K562 (cell line): ENCODE measurements around the gene CMIP. TPM values are rescaled to one million over a fixed set of nuclear protein-coding genes. Genes with fewer than 3 reads are reported as not detected.

Source experiments
- DNMT1 ChIP-seq: fragments of 450-650 bp; IDR thresholded peaks from 2 replicates; pipeline ENCODE4 v1.6.1; 2016; ENCODE audit warnings: antibody characterized with exemption, mild to moderate bottlenecking
- ETS2 ChIP-seq: IDR thresholded peaks from 2 replicates; pipeline ENCODE4 v1.6.1; 2016; ENCODE audit warnings: borderline replicate concordance, missing genetic modification characterization, mild to moderate bottlenecking, moderate library complexity, missing compliant biosample characterization; ENCODE audit not compliant: poor library complexity, severe bottlenecking
- JUND ChIP-seq, 2 experiments: IDR thresholded peaks; 2 replicates in 1 of 2; 3 replicates in 1 of 2; pipeline ENCODE4 v1.6.1; 2011; ENCODE audit warnings: borderline replicate concordance in 2 of 2, low read depth in 2 of 2, low read length in 2 of 2, improper control_type of control experiment in 1 of 2, missing biosample characterization in 1 of 2, missing genetic modification characterization in 1 of 2, missing genetic modification reagents in 1 of 2
- NR4A1 ChIP-seq, 2 experiments: fragments of 250-450 bp in 1 of 2; fragments of 450-650 bp in 1 of 2; sonication (Bioruptor Pico) in 1 of 2; IDR thresholded peaks; 2 replicates each; pipeline versions ENCODE4 v1.4.0 to v1.6.1; 2016 to 2020; ENCODE audit warnings: mild to moderate bottlenecking in 2 of 2, missing compliant biosample characterization in 1 of 2, missing genetic modification characterization in 1 of 2, moderate library complexity in 1 of 2
- PHTF2 ChIP-seq: fragments of 250-450 bp; sonication (Bioruptor Pico); IDR thresholded peaks from 2 replicates; pipeline ENCODE4 v1.5.0; 2021; ENCODE audit warnings: mild to moderate bottlenecking
- RAD21 ChIP-seq, 2 experiments: fragments of 250-450 bp in 1 of 2; fragments of 450-650 bp in 1 of 2; sonication (Bioruptor Pico) in 1 of 2; formaldehyde crosslinking in 1 of 2; IDR thresholded peaks in 1 of 2; conservative IDR thresholded peaks in 1 of 2; 2 replicates each; pipeline versions ENCODE4 v1.4.0 to v1.8.0; 2020 to 2022; ENCODE audit warnings: mild to moderate bottlenecking in 2 of 2, moderate library complexity in 1 of 2
- RBM14 ChIP-seq: fragments of 200-400 bp; formaldehyde crosslinking; IDR thresholded peaks from 2 replicates; pipeline ENCODE4 v1.6.1; 2018; ENCODE audit warnings: low read depth, mild to moderate bottlenecking, low read length, moderate library complexity, borderline replicate concordance; ENCODE audit not compliant: insufficient read depth
- SETDB1 ChIP-seq: IDR thresholded peaks from one replicate; pipeline ENCODE4 v1.6.1; 2012; ENCODE audit warnings: low read length, control low read depth, inconsistent platforms
- SMAD4 ChIP-seq: fragments of 250-450 bp; sonication (Bioruptor Pico); conservative IDR thresholded peaks from 2 replicates; pipeline ENCODE4 v1.8.0; 2021; ENCODE audit warnings: inconsistent platforms, mild to moderate bottlenecking, moderate library complexity
- SRSF1 ChIP-seq: fragments of 200-400 bp; formaldehyde crosslinking; IDR thresholded peaks from 2 replicates; pipeline ENCODE4 v1.6.1; 2017; ENCODE audit warnings: mild to moderate bottlenecking, low read depth, low read length, moderate library complexity
- TBL1XR1 ChIP-seq, 2 experiments: IDR thresholded peaks; 2 replicates each; pipeline ENCODE4 v1.6.1; 2012; ENCODE audit warnings: improper control_type of control experiment in 2 of 2, low read length in 2 of 2, mild to moderate bottlenecking in 1 of 2
- ZKSCAN1 ChIP-seq: fragments of 150-350 bp; IDR thresholded peaks from 2 replicates; pipeline ENCODE4 v1.6.1; 2016; ENCODE audit warnings: low read depth, low read length
- ZNF282 ChIP-seq: sonication (generic); formaldehyde crosslinking; IDR thresholded peaks from 2 replicates; pipeline ENCODE4 v1.8.1; 2023; ENCODE audit warnings: missing genetic modification reagents
- ZNF586 ChIP-seq: fragments of 450-650 bp; formaldehyde crosslinking; conservative IDR thresholded peaks from 2 replicates; pipeline ENCODE4 v1.4.0; 2020; ENCODE audit warnings: mild to moderate bottlenecking, moderate library complexity
- ZNF77 ChIP-seq: fragments of 250-450 bp; sonication (Bioruptor Pico); IDR thresholded peaks from 2 replicates; pipeline ENCODE4 v1.5.0; 2020
- polyA plus RNA-seq, 8 experiments: library from polyadenylated mRNA; depleted of rRNA in 4 of 8; stranded (reverse) in 5 of 8; unstranded in 3 of 8; fragments of >200 nt; fragmentation: Nextera tagmentation in 2 of 8; fragmentation: Illumina TruSeq in 1 of 8; extraction: Ambion mirVana in 2 of 8; extraction: Trizol in 1 of 8; gene quantifications; 2 replicates each; pipeline versions ENCODE4 v1.2.1 to v1.2.3, GENCODE V29; 2011 to 2014; ENCODE audit warnings: inconsistent platforms in 1 of 8, missing spikeins in 1 of 8
- total RNA-seq, 7 experiments: library from RNA; depleted of rRNA in 6 of 7; stranded (reverse); fragments of >200 nt in 6 of 7; fragmentation: Illumina TruSeq in 2 of 7; extraction: Trizol in 2 of 7; gene quantifications; 2 replicates each; pipeline versions ENCODE4 v1.2.1 to v1.2.3, GENCODE V29; 2011 to 2021; ENCODE audit warnings: low replicate concordance in 1 of 7
- TF ChIP-seq, protein P1 (sequence below): fragments of 450-650 bp; IDR thresholded peaks from 2 replicates; pipeline ENCODE4 v1.6.1; 2016; ENCODE audit warnings: mild to moderate bottlenecking, moderate library complexity

CMIP gene
- total and polyA plus RNA-seq, 9 of the 15 experiments (the other 6 are each of a cell fraction or from before 2014, with no cell fraction given), result 0.94 to 82.5 (median 10.3) TPM

DNA sequence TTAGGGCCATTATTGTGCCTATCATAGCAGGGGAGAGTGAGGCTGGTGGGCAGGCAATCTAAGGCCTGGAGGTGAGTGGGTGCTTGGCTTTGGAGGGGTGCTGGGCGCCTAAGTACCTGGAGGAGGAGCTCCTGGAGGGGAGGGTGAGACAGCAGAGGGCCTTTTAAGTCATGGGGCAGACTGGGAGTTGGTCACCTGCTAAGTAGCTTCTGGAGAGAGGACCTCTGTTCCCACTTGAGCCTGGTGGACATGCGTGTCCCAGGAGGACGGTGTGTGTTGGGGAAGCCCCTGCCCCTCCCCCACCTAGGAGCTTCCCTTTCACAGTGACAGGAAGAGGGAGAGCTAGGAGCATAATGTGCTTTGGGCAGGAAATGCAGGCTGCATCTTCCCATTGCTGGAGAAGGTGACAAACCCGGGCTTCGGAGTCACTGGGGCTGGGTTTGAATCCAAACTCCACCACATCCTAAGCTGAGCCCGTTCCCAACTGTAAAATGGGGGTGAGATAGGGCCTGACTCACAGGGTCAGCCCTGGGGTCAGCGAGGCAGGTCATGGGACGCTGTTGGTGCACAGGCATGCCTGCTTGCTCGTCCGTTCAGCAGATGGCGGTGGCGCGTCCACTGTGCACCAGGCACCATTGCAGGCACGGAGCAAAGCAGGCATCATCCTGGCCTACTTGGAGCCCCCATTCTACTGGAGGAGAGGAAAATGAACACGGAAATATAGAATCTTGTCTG is 37.9 kb downstream of the CMIP start (continued):
- no peak for TF ChIP-seq ZNF77 (CRISPR knock-in tag)
- no peak for TF ChIP-seq ZKSCAN1
- TF ChIP-seq ZNF282 (CRISPR knock-in tag), result no peak
- TF ChIP-seq TBL1XR1 (IDR thresholded peaks at IDR 0.05; ENCODE audit: low read length in 2 of 2), result no peak
- no peak; the same call in 1 of the 2 replicates for TF ChIP-seq SMAD4
- TF ChIP-seq ETS2 (tag), result no peak
- TF ChIP-seq, protein P1, sequence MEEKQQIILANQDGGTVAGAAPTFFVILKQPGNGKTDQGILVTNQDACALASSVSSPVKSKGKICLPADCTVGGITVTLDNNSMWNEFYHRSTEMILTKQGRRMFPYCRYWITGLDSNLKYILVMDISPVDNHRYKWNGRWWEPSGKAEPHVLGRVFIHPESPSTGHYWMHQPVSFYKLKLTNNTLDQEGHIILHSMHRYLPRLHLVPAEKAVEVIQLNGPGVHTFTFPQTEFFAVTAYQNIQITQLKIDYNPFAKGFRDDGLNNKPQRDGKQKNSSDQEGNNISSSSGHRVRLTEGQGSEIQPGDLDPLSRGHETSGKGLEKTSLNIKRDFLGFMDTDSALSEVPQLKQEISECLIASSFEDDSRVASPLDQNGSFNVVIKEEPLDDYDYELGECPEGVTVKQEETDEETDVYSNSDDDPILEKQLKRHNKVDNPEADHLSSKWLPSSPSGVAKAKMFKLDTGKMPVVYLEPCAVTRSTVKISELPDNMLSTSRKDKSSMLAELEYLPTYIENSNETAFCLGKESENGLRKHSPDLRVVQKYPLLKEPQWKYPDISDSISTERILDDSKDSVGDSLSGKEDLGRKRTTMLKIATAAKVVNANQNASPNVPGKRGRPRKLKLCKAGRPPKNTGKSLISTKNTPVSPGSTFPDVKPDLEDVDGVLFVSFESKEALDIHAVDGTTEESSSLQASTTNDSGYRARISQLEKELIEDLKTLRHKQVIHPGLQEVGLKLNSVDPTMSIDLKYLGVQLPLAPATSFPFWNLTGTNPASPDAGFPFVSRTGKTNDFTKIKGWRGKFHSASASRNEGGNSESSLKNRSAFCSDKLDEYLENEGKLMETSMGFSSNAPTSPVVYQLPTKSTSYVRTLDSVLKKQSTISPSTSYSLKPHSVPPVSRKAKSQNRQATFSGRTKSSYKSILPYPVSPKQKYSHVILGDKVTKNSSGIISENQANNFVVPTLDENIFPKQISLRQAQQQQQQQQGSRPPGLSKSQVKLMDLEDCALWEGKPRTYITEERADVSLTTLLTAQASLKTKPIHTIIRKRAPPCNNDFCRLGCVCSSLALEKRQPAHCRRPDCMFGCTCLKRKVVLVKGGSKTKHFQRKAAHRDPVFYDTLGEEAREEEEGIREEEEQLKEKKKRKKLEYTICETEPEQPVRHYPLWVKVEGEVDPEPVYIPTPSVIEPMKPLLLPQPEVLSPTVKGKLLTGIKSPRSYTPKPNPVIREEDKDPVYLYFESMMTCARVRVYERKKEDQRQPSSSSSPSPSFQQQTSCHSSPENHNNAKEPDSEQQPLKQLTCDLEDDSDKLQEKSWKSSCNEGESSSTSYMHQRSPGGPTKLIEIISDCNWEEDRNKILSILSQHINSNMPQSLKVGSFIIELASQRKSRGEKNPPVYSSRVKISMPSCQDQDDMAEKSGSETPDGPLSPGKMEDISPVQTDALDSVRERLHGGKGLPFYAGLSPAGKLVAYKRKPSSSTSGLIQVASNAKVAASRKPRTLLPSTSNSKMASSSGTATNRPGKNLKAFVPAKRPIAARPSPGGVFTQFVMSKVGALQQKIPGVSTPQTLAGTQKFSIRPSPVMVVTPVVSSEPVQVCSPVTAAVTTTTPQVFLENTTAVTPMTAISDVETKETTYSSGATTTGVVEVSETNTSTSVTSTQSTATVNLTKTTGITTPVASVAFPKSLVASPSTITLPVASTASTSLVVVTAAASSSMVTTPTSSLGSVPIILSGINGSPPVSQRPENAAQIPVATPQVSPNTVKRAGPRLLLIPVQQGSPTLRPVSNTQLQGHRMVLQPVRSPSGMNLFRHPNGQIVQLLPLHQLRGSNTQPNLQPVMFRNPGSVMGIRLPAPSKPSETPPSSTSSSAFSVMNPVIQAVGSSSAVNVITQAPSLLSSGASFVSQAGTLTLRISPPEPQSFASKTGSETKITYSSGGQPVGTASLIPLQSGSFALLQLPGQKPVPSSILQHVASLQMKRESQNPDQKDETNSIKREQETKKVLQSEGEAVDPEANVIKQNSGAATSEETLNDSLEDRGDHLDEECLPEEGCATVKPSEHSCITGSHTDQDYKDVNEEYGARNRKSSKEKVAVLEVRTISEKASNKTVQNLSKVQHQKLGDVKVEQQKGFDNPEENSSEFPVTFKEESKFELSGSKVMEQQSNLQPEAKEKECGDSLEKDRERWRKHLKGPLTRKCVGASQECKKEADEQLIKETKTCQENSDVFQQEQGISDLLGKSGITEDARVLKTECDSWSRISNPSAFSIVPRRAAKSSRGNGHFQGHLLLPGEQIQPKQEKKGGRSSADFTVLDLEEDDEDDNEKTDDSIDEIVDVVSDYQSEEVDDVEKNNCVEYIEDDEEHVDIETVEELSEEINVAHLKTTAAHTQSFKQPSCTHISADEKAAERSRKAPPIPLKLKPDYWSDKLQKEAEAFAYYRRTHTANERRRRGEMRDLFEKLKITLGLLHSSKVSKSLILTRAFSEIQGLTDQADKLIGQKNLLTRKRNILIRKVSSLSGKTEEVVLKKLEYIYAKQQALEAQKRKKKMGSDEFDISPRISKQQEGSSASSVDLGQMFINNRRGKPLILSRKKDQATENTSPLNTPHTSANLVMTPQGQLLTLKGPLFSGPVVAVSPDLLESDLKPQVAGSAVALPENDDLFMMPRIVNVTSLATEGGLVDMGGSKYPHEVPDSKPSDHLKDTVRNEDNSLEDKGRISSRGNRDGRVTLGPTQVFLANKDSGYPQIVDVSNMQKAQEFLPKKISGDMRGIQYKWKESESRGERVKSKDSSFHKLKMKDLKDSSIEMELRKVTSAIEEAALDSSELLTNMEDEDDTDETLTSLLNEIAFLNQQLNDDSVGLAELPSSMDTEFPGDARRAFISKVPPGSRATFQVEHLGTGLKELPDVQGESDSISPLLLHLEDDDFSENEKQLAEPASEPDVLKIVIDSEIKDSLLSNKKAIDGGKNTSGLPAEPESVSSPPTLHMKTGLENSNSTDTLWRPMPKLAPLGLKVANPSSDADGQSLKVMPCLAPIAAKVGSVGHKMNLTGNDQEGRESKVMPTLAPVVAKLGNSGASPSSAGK, result no peak
- TF ChIP-seq SRSF1, result no peak
- TF ChIP-seq ZNF586 (CRISPR knock-in tag), result no peak
- TF ChIP-seq SETDB1, result no peak
- TF ChIP-seq RAD21 (CRISPR knock-in tag; conservative IDR thresholded peaks at IDR 0.05 in 1 of 2, IDR thresholded peaks at IDR 0.05 in 1 of 2), result peak in 1 of 2 experiments; percentile 59; a peak in 2 of 4 replicates
- peak; percentile 80 for TF ChIP-seq JUND (IDR thresholded peaks at IDR 0.05; ENCODE audit: borderline replicate concordance, low read depth, low read length)
- TF ChIP-seq JUND (tag; IDR thresholded peaks at IDR 0.05; ENCODE audit: borderline replicate concordance, low read depth, low read length), result peak; percentile 76; the same call in 1 of the 3 replicates
- no peak for TF ChIP-seq PHTF2
- no peak for TF ChIP-seq DNMT1
- TF ChIP-seq NR4A1 (CRISPR knock-in tag; IDR thresholded peaks at IDR 0.05), result no peak; the same call in 1 of the 2 replicates
- TF ChIP-seq NR4A1 (tag; IDR thresholded peaks at IDR 0.05), result no peak
- no peak for TF ChIP-seq RBM14
